Smooth muscle cell (in vitro differentiated cells): ENCODE data around the gene CAPN5. TPM values are rescaled to one million over a fixed set of nuclear protein-coding genes. Genes with fewer than 3 reads are reported as not detected.

ENCODE experiments used
- DNase-seq: peaks from one replicate; lab custom pipeline; 2025; ENCODE audit not compliant: unreplicated experiment; lab: John Stamatoyannopoulos, UW
- H2AFZ ChIP-seq: fragments of 200-600 bp; sonication (generic); 2 replicates; pipeline ENCODE4 v1.6.0; 2016; ENCODE audit warnings: antibody characterized with exemption, low read depth, mild to moderate bottlenecking
- H3F3A ChIP-seq: fragments of 200-600 bp; sonication (generic); 2 replicates; pipeline ENCODE4 v1.6.0; 2017; ENCODE audit warnings: antibody characterized with exemption, low read depth
- H3K27ac ChIP-seq: fragments of 200-600 bp; sonication (generic); 2 replicates; pipeline ENCODE4 v1.5.1; 2016; ENCODE audit warnings: low read depth, mild to moderate bottlenecking
- H3K27me3 ChIP-seq: fragments of 200-600 bp; sonication (generic); 2 replicates; pipeline ENCODE4 v1.6.1; 2016; ENCODE audit warnings: low read depth, mild to moderate bottlenecking
- H3K36me3 ChIP-seq: fragments of 200-600 bp; sonication (generic); 2 replicates; pipeline ENCODE4 v1.5.1; 2016; ENCODE audit warnings: low read depth
- H3K4me1 ChIP-seq: fragments of 200-600 bp; sonication (generic); 2 replicates; pipeline ENCODE4 v1.5.1; 2016; ENCODE audit warnings: low read depth
- H3K4me2 ChIP-seq: fragments of 200-600 bp; sonication (generic); 2 replicates; pipeline ENCODE4 v1.6.0; 2016; ENCODE audit warnings: mild to moderate bottlenecking
- H3K4me3 ChIP-seq: fragments of 200-600 bp; sonication (generic); 2 replicates; pipeline ENCODE4 v1.5.1; 2016; ENCODE audit warnings: mild to moderate bottlenecking
- H3K79me2 ChIP-seq: fragments of 200-600 bp; sonication (generic); 2 replicates; pipeline ENCODE4 v1.6.0; 2016; ENCODE audit warnings: low read depth, mild to moderate bottlenecking
- H3K9ac ChIP-seq: fragments of 200-600 bp; sonication (generic); 2 replicates; pipeline ENCODE4 v1.6.0; 2016; ENCODE audit warnings: low read depth
- H3K9me3 ChIP-seq: fragments of 200-600 bp; sonication (generic); replicated peaks from 2 replicates; pipeline ENCODE4 v1.5.1; 2016; ENCODE audit warnings: low read depth
- H4K20me1 ChIP-seq: fragments of 200-600 bp; sonication (generic); 2 replicates; pipeline ENCODE4 v1.6.0; 2016; ENCODE audit warnings: low read depth
- WGBS: methylation state at CpG from one replicate; pipeline ENCODE4 v1.1.7; 2016; ENCODE audit warnings: low lambda C conversion rate; 5-methylcytosine and 5-hydroxymethylcytosine counted together
- polyA plus RNA-seq: library from polyadenylated mRNA; unstranded; fragments of >200 nt; fragmentation: Nextera tagmentation; extraction: Ambion mirVana; gene quantifications from 2 replicates; pipeline ENCODE4 v1.2.1, GENCODE V29; 2016
- total RNA-seq: library from RNA; depleted of rRNA; stranded (reverse); fragments of >200 nt; gene quantifications from 2 replicates; pipeline ENCODE4 v1.2.3, GENCODE V29; 2014
- TF ChIP-seq, protein P1 (sequence below): fragments of 200-600 bp; sonication (generic); IDR thresholded peaks from 2 replicates; pipeline ENCODE4 v1.5.1; 2017; ENCODE audit warnings: borderline replicate concordance, mild to moderate bottlenecking, antibody characterized with exemption; ENCODE audit not compliant: insufficient read depth, poor library complexity, severe bottlenecking

The CAPN5 gene
- total and polyA plus RNA-seq, 2 experiments from 2014 or later: 15.5 to 23.1 TPM

DNA sequence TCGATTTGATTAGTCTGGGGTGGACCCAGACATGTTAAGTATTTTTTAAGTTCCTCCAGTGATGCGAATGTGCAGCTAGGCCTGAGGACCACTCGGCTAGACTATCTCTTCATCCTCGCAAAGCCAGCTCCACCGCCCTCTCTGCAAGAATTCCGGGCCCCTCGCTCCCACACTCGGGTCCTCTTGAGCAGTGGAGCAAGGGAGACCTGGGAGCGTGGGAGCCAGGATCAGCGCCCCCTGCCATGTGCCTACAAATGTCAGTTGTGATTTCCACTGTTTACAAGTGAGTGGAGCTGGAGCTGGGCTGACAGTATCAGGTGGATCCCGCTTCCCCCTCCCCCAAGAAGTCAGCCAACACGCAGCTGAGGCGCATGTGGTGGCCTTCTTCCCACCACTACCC is 25.9 kb upstream of the CAPN5 start:
- H3K27me3 ChIP-seq: peaks cover 35% of the 10 kb centered on the region
- H3F3A ChIP-seq: no peaks in the 10 kb centered on the region
- H3K9me3 ChIP-seq: no peaks in the 10 kb centered on the region
- WGBS: 95% methylated on average over 13 of the region's 13 CpGs
- DNase-seq: no peak
- no peak overlapping the region for H3K27ac ChIP-seq
- no peaks in the 10 kb centered on the region for H3K4me1 ChIP-seq
- H4K20me1 ChIP-seq: no peaks in the 10 kb centered on the region
- H2AFZ ChIP-seq: no peak overlapping the region
- no peak overlapping the region for H3K4me2 ChIP-seq
- no peaks in the 10 kb centered on the region for H3K36me3 ChIP-seq
- no peak overlapping the region for H3K9ac ChIP-seq
- no peaks in the 10 kb centered on the region for H3K79me2 ChIP-seq
- H3K4me3 ChIP-seq: no peak overlapping the region
- TF ChIP-seq, protein P1, sequence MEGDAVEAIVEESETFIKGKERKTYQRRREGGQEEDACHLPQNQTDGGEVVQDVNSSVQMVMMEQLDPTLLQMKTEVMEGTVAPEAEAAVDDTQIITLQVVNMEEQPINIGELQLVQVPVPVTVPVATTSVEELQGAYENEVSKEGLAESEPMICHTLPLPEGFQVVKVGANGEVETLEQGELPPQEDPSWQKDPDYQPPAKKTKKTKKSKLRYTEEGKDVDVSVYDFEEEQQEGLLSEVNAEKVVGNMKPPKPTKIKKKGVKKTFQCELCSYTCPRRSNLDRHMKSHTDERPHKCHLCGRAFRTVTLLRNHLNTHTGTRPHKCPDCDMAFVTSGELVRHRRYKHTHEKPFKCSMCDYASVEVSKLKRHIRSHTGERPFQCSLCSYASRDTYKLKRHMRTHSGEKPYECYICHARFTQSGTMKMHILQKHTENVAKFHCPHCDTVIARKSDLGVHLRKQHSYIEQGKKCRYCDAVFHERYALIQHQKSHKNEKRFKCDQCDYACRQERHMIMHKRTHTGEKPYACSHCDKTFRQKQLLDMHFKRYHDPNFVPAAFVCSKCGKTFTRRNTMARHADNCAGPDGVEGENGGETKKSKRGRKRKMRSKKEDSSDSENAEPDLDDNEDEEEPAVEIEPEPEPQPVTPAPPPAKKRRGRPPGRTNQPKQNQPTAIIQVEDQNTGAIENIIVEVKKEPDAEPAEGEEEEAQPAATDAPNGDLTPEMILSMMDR: no peak

DNA sequence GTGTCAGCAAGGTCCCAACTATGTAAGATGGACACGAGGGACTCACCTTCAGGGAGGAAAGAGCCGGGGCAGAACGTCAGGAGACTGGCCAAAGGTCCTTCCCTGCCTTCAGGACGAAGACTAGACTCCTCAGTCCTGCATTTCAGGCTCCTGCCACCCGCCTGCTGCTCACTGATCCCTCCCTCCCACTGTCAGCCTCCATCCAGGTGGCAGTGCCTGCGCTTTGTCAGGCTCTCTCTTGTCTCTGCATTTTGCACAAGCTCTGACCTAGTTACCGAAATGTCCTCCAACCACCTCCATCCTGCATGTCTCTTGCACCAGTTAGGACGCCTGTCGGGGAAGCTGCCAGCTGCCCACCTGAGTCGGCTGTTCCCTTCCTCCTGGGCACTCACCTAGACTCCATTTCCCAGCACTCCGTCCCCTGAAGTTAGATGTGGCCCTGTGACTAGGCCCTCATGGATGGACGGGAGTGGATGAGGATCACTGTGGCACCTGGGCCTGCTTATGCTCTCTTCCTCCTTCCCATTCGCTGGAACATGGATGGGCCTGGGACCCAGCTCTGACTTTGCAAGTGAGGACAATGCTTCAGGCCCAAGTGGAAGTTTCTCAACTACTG is 24.6 kb upstream of the CAPN5 start:
- no peaks in the 10 kb centered on the region for H3K4me1 ChIP-seq

DNA sequence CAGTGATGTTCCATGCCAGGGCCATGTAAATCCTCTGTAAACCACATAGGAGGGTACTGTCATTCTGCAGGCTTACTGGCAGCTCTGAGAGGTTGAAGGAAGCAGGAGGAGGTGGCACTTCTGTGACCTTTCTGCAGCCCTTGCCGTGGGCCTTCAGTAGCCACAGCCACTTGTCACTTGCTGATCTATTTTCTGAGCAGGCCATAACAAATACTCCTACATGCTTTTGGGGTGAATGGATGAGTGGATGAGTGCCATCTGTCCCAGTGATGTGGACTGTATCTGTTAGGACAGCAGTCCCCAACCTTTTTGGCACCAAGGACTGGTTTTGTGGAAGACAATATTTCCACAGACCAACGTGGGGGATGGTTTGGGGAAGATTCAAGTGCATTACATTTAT is 22.4 kb upstream of the CAPN5 start:
- 92% methylated on average over 2 of the region's 2 CpGs for WGBS
- H2AFZ ChIP-seq: no peak overlapping the region
- no peaks in the 10 kb centered on the region for H3K4me1 ChIP-seq
- H3K4me3 ChIP-seq: no peak overlapping the region
- H4K20me1 ChIP-seq: no peaks in the 10 kb centered on the region
- H3K79me2 ChIP-seq: no peaks in the 10 kb centered on the region
- TF ChIP-seq, protein P1: no peak
- no peaks in the 10 kb centered on the region for H3K9me3 ChIP-seq
- H3K9ac ChIP-seq: no peak overlapping the region
- no peak for DNase-seq
- H3K36me3 ChIP-seq: no peaks in the 10 kb centered on the region
- no peak overlapping the region for H3K4me2 ChIP-seq
- no peaks in the 10 kb centered on the region for H3F3A ChIP-seq
- H3K27me3 ChIP-seq: peaks cover 23% of the 10 kb centered on the region
- no peak overlapping the region for H3K27ac ChIP-seq

More for the DNA sequence above, 24.6 kb upstream of the CAPN5 start:
- DNase-seq: no peak
- 88% methylated on average over 13 of the region's 13 CpGs for WGBS
- Histone ChIP-seq H3K9me3 (no peaks in the 10 kb centered on the region), H3K4me3 (no peak overlapping the region), H4K20me1 (no peaks in the 10 kb centered on the region), H3K9ac (no peak overlapping the region), H3K79me2 (no peaks in the 10 kb centered on the region), H3K27me3 (peaks cover 32% of the 10 kb centered on the region), H3K27ac (no peak overlapping the region), H3K4me2 (no peak overlapping the region), H2AFZ (no peak overlapping the region), H3K36me3 (no peaks in the 10 kb centered on the region), H3F3A (no peaks in the 10 kb centered on the region)
- TF ChIP-seq, protein P1: no peak

DNA sequence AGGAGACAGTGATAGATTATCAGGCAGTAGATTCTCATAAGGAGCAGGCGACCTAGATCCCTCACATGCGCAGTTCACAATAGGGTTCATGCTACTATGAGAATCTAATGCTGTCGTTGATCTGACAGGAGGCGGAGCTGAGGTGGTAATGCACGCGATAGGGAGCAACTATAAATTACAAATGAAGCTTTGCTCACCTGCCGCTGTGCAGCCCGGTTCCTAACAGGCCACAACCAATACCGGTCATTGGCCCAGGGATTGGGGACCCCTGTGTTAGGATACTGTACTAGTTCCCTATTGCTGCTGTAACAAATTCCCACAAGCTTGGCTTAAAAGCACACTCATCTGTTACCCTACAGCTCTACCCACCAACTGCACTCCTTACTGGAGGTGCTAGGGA is 21.9 kb upstream of the CAPN5 start:
- H2AFZ ChIP-seq: no peak overlapping the region
- H3K27me3 ChIP-seq: peaks cover 19% of the 10 kb centered on the region
- TF ChIP-seq, protein P1: no peak
- no peaks in the 10 kb centered on the region for H3K4me1 ChIP-seq
- H3K79me2 ChIP-seq: no peaks in the 10 kb centered on the region
- H3K9ac ChIP-seq: no peak overlapping the region
- DNase-seq: no peak
- H3K4me2 ChIP-seq: no peak overlapping the region
- no peak overlapping the region for H3K27ac ChIP-seq
- no peaks in the 10 kb centered on the region for H3F3A ChIP-seq
- H4K20me1 ChIP-seq: no peaks in the 10 kb centered on the region
- 96% methylated on average over 9 of the region's 9 CpGs for WGBS
- no peak overlapping the region for H3K4me3 ChIP-seq
- no peaks in the 10 kb centered on the region for H3K36me3 ChIP-seq
- no peaks in the 10 kb centered on the region for H3K9me3 ChIP-seq
